Brain microvascular endothelial cell (primary cell): ENCODE data around the gene LRRC32.

Experiments used
- DNase-seq: peaks from one replicate; pipeline ENCODE4 v3.0.0-alpha.2; 2020
- H3K27ac ChIP-seq: fragments of 250-450 bp; sonication (Bioruptor Pico); 2 replicates; pipeline ENCODE4 v1.5.1; 2020; ENCODE audit warnings: mild to moderate bottlenecking, moderate library complexity
- H3K27me3 ChIP-seq: fragments of 250-450 bp; sonication (Bioruptor Pico); replicated peaks from 2 replicates; pipeline ENCODE4 v1.5.1; 2020; ENCODE audit warnings: mild to moderate bottlenecking
- H3K36me3 ChIP-seq: fragments of 250-450 bp; sonication (Bioruptor Pico); replicated peaks from 2 replicates; pipeline ENCODE4 v1.5.1; 2020; ENCODE audit warnings: mild to moderate bottlenecking
- H3K4me3 ChIP-seq: 2 replicates; pipeline ENCODE4 v1.5.1; 2011; ENCODE audit warnings: low read depth, mild to moderate bottlenecking, control low read depth, low read length, moderate library complexity
- in situ Hi-C: cut with HindIII; loops from 2 replicates; pipeline ENCODE4 v1.10.0; 2017; ENCODE audit warnings: low sequenced_read_pairs, low pct_ligation_motif_present
- TF ChIP-seq, protein P1 (sequence below): IDR thresholded peaks from 2 replicates; pipeline ENCODE4 v1.5.1; 2011; ENCODE audit warnings: low read depth, mild to moderate bottlenecking, moderate library complexity, low read length, control low read depth, inconsistent platforms; ENCODE audit errors: missing control alignments

LRRC32 gene

DNA sequence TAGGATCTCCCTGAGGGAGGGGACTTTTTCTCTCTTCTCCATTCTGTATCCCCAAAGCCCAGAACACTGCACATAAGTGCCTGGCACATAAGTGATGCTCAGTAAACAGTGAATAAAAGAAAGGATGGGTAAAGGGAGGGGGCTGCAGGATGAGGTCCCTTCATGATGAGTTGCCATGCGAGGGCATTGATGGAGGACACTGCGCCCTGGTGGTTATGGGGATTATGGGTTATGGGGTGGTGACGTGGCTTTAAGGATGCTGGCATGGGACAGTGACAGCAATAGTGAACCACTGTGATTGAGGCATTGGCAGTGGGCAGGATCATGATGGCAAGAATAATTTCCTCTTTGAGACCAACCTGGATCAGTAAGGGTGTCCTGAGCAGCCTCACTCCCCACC, 43.9 kb upstream of the LRRC32 start:
- H3K27me3 ChIP-seq = no peaks in the 10 kb centered on the region
- in situ Hi-C loops = no loop called here
- TF ChIP-seq, protein P1, sequence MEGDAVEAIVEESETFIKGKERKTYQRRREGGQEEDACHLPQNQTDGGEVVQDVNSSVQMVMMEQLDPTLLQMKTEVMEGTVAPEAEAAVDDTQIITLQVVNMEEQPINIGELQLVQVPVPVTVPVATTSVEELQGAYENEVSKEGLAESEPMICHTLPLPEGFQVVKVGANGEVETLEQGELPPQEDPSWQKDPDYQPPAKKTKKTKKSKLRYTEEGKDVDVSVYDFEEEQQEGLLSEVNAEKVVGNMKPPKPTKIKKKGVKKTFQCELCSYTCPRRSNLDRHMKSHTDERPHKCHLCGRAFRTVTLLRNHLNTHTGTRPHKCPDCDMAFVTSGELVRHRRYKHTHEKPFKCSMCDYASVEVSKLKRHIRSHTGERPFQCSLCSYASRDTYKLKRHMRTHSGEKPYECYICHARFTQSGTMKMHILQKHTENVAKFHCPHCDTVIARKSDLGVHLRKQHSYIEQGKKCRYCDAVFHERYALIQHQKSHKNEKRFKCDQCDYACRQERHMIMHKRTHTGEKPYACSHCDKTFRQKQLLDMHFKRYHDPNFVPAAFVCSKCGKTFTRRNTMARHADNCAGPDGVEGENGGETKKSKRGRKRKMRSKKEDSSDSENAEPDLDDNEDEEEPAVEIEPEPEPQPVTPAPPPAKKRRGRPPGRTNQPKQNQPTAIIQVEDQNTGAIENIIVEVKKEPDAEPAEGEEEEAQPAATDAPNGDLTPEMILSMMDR = no peak

DNA sequence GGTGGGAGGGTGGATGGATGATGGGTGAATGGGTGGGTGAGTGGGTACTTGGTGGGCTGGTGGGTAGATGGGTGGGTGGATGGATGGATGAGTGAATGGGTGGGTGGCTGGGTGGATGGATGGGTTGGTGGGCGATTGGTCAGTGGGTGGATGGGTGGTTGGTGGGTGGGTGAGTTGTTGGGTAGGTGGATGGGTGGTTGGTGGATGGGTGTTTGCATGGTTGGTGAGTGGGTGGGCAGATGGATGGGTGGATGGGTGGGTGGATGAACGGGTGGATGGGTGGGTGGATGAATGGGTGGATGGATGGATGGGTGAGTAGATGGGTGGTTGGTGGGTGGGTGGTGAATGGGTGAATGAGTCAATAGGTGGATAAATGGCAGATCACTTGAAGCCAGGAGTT, 43.0 kb upstream of the LRRC32 start:
- H3K27ac ChIP-seq = no peak overlapping the region
- TF ChIP-seq, protein P1 = no peak
- no peak overlapping the region for H3K4me3 ChIP-seq
- no peaks in the 10 kb centered on the region for H3K27me3 ChIP-seq
- H3K36me3 ChIP-seq = no peaks in the 10 kb centered on the region
- no peak for DNase-seq
- in situ Hi-C loops = no loop called here

More for the DNA sequence above, 43.9 kb upstream of the LRRC32 start:
- no peak for DNase-seq
- Histone ChIP-seq H3K4me3 (no peak overlapping the region), H3K36me3 (no peaks in the 10 kb centered on the region), H3K27ac (no peak overlapping the region)

DNA sequence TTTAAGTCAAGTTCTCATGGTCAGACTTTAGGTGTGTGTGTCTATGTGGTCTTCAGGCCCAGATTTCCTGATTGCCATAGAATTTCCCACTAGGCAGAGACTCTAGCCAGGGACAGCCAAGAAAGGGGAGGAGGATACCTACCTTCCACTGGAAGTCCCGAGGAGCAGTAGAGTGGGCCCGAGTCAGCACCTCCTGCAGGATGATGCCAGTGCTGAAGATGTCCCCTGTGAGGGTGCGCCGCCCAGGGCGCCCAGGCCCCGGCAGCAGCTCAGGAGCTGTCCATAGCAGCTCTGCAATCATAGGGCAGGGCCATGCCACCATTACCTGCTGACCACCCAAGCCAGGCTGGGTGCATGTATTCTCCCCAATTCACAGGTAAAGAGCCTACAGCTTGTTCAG, 41.6 kb upstream of the LRRC32 start:
- TF ChIP-seq, protein P1 = no peak
- H3K36me3 ChIP-seq = no peaks in the 10 kb centered on the region
- H3K27ac ChIP-seq = no peak overlapping the region
- H3K27me3 ChIP-seq = no peaks in the 10 kb centered on the region
- in situ Hi-C loops = no loop called here
- no peak for DNase-seq
- H3K4me3 ChIP-seq = no peak overlapping the region

DNA sequence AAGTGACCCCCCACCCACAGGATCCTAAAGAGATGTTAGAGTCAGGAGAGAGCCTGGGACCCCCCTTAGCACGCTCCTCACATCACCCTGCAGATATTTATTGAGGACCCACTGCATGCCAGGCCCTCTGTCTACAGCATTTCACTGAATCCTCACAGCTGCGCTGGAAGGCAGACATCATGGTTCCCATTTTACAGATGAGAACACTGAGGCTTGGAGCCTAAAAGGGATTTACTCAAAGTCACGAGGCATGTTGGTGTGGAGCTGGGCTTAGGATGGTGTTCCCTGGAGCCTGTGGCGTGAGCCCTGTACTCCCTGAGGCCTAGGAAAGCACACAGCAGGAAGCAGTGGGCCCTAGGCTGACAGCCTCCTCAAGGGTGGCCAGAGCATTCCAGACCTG, 39.2 kb upstream of the LRRC32 start:
- Histone ChIP-seq H3K4me3 (no peak overlapping the region), H3K36me3 (no peaks in the 10 kb centered on the region), H3K27me3 (no peaks in the 10 kb centered on the region), H3K27ac (no peak overlapping the region)
- TF ChIP-seq, protein P1 = no peak
- in situ Hi-C loops = no loop called here
- DNase-seq = no peak

DNA sequence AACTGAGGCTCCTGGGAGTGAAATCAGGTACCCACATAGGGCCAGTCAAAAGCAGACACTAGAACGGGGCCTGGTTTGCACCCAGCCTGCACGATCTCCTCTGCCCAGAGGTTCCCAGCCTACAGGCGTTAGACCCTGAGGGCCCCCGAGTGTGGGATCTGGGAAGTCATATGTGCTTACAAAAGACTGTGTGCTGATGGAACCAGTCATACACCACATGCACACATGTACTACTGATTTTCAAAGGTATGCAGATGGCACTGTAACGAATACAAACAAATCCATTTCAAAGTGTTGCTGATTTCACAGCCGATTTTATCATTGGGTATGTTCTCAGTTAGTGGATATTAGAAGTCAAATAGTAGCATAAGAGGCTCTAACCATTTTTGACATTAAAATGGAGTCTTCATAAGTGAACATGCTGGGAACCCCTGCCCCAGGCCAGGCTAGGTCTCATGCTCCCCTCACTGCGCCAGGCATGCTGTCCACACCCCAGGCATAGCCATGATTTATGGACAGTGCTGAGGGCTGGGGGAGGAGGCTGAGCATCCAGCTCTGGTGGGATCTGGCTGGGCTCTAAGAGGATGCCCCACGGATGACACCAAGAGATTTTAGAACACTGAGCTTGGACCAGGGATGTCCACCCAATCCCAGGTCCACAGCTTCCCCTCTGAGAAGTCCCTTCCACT, 38.6 kb upstream of the LRRC32 start:
- H3K36me3 ChIP-seq = no peaks in the 10 kb centered on the region
- no peak overlapping the region for H3K4me3 ChIP-seq
- in situ Hi-C loops = no loop called here
- no peak overlapping the region for H3K27ac ChIP-seq
- TF ChIP-seq, protein P1 = no peak
- no peaks in the 10 kb centered on the region for H3K27me3 ChIP-seq
- DNase-seq = no peak

DNA sequence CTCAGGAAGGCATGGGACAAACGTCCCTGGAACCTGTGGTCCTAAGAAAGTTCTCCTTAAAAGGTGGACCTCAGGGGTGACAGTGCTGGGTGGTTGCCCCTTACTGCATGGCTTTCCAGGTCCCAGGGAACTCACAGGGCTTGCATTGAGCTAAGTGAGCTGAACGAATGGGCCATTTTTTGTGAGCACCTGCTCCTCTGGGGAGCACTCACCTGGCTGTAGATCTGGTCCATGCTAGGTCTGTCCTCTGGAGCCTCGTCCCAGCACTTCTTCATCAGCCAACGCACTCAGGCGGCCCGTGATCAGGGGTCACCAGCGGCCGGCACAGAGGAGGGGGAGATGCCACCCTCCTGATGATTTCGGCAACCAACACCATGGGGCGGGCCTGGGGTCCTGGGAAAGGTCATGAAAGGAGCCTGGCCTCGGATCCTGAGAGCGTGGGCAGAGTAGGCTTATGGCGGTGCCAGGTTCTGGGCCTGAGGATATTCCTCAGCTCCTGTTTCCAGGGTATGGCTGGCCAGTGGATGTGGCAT, 36.8 kb upstream of the LRRC32 start:
- TF ChIP-seq, protein P1 = no peak

More for the DNA sequence above, 36.8 kb upstream of the LRRC32 start:
- Histone ChIP-seq H3K36me3 (no peaks in the 10 kb centered on the region), H3K27ac (no peak overlapping the region), H3K27me3 (no peaks in the 10 kb centered on the region), H3K4me3 (no peak overlapping the region)
- in situ Hi-C loops = no loop called here
- no peak for DNase-seq
